Suprapubic skin (tissue), 4 donors: Measurements from ENCODE around the gene CENPS. TPM values are rescaled to one million over a fixed set of nuclear protein-coding genes. Genes with fewer than 3 reads are reported as not detected.
A peak's percentile ranks its signal among the peaks of the same experiment; 100 is the strongest.

Experiments used
- DNase-seq, 2 donors: peaks; one replicate each; pipeline ENCODE4 v3.0.0-alpha.2; 2019; ENCODE audit warnings: low spot score in 2 of 2
- H3K27ac ChIP-seq: fragments of 200-600 bp; sonication (generic); one replicate; pipeline ENCODE4 v1.5.1; 2019
- H3K27me3 ChIP-seq: fragments of 200-600 bp; sonication (generic); one replicate; pipeline ENCODE4 v1.5.1; 2019
- H3K36me3 ChIP-seq: fragments of 200-600 bp; sonication (generic); one replicate; pipeline ENCODE4 v1.5.1; 2019
- H3K4me1 ChIP-seq: fragments of 200-600 bp; sonication (generic); one replicate; pipeline ENCODE4 v1.5.1; 2019
- H3K4me3 ChIP-seq: fragments of 200-600 bp; sonication (generic); one replicate; pipeline ENCODE4 v1.5.1; 2019; ENCODE audit warnings: mild to moderate bottlenecking
- H3K9me3 ChIP-seq: fragments of 200-600 bp; sonication (generic); one replicate; pipeline ENCODE4 v1.5.1; 2019
- EP300 ChIP-seq: sonication (generic); formaldehyde crosslinking; IDR thresholded peaks from one replicate; pipeline ENCODE4 v1.6.1; 2017; ENCODE audit warnings: antibody characterized with exemption
- POLR2A ChIP-seq, 2 donors: fragments of 450-650 bp; IDR thresholded peaks; one replicate each; pipeline ENCODE4 v1.6.1; 2017; ENCODE audit warnings: antibody characterized with exemption in 2 of 2, mild to moderate bottlenecking in 2 of 2, moderate library complexity in 2 of 2
- POLR2AphosphoS5 ChIP-seq, 3 donors: sonication (generic); formaldehyde crosslinking; IDR thresholded peaks; one replicate each; pipeline ENCODE4 v1.6.1; 2017; ENCODE audit warnings: antibody characterized with exemption in 3 of 3
- WGBS: methylation state at CpG from one replicate; pipeline ENCODE4 v1.1.5; 2018; 5-methylcytosine and 5-hydroxymethylcytosine counted together
- total RNA-seq, 4 donors: library from RNA; depleted of rRNA; stranded (reverse); fragments of >200 nt; gene quantifications; one replicate each; pipeline ENCODE4 v1.1.0, GENCODE V29; 2016
- TF ChIP-seq, protein P1 (sequence below), 2 donors: fragments of 200-600 bp in 1 of 2; fragments of 450-650 bp in 1 of 2; sonication (generic) in 1 of 2; IDR thresholded peaks; one replicate each; pipeline ENCODE4 v1.5.1; 2016 to 2019; ENCODE audit warnings: antibody characterized with exemption in 2 of 2, mild to moderate bottlenecking in 1 of 2, moderate library complexity in 1 of 2

CENPS gene
- total RNA-seq, 4 donors from 2014 or later, result 0.62 to 3.6 (median 2.5) TPM; not detected in 1

DNA sequence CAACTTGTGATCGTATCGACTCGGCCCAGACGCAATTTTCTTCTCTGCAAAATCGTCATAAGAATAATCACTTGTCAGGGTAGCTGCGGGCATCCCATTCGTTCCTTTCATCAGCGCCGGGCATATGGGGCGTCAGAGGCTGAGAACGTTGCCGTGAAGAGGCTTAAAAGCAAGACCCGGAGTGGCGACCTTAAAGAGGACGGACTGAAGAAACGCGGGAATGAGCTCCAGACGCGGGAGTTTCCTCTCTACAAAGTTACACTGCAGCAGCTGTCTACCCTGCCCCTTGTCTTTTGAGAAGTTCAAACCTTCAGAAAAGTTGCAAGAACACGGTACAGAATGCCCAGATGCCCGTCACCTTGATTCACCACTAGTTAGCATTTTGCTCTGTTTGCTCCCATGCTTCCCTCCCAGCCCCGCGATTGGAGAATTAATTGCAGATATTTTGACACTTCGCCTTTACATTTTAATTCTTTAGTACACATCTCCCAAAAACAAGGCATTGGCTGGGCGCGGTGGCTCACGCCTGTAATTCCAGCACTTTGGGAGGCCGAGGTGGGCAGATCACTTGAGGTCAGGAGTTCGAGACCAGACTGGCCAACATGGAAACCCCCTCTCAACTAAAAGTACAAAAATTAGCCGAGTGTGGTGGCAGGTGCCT, 967 bp downstream of the CENPS start:
- no peak for DNase-seq
- Histone ChIP-seq H3K9me3 (no peaks in the 10 kb centered on the region), H3K36me3 (no peaks in the 10 kb centered on the region), H3K27me3 (no peaks in the 10 kb centered on the region), H3K4me1 (peaks cover 23% of the 10 kb centered on the region), H3K27ac (no peak overlapping the region), H3K4me3 (peak overlapping the region; percentile 64)
- TF ChIP-seq EP300 (no peak), POLR2A (IDR thresholded peaks at IDR 0.05) (no peak), POLR2AphosphoS5 (IDR thresholded peaks at IDR 0.05) (no peak)
- TF ChIP-seq, protein P1, sequence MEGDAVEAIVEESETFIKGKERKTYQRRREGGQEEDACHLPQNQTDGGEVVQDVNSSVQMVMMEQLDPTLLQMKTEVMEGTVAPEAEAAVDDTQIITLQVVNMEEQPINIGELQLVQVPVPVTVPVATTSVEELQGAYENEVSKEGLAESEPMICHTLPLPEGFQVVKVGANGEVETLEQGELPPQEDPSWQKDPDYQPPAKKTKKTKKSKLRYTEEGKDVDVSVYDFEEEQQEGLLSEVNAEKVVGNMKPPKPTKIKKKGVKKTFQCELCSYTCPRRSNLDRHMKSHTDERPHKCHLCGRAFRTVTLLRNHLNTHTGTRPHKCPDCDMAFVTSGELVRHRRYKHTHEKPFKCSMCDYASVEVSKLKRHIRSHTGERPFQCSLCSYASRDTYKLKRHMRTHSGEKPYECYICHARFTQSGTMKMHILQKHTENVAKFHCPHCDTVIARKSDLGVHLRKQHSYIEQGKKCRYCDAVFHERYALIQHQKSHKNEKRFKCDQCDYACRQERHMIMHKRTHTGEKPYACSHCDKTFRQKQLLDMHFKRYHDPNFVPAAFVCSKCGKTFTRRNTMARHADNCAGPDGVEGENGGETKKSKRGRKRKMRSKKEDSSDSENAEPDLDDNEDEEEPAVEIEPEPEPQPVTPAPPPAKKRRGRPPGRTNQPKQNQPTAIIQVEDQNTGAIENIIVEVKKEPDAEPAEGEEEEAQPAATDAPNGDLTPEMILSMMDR (IDR thresholded peaks at IDR 0.05), result no peak
- 26% methylated on average over 25 of the region's 30 CpGs for WGBS

DNA sequence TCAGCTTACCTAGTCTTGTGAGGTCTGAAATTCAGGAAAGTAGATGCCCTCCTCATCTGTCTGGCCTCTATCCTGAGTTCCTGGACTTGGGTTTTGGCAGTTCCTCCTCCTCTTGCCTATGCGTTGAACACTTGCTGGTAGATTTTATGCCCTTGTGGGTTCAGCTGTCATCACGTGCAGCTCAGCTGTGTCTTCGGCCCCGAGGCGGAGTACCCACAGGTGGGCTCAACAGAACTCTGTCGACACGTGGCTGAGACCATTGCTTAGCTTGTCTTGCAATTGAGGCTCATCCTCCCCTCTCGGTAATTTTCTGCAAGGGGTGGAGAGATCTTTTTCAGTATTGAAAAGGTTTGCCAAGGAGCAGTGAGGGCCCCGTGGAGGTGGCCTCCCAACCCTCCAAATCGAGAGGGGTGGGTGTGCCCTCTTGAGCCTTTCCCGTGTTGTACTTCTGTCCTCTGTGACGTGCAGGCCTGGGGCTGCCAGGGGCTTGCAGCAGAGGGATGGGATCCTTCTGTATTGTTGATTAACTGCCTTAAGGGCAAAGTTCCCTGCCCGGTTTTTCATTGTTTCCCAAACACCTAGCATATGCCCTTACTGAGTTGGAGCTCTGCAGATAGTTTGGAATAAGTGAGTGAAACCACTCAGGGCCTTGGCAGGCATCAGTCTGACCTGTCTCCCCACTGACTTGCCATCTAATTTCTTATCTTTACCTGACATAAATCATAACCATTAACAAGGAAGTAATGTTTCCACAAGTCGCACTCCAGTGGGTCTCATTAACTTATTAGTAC, 2.9 kb downstream of the CENPS start:
- no peaks in the 10 kb centered on the region for H3K9me3 ChIP-seq
- no peak for DNase-seq
- H3K27ac ChIP-seq, result no peak overlapping the region
- TF ChIP-seq, protein P1 (IDR thresholded peaks at IDR 0.05), result no peak
- TF ChIP-seq POLR2AphosphoS5 (IDR thresholded peaks at IDR 0.05) (no peak), POLR2A (IDR thresholded peaks at IDR 0.05) (no peak), EP300 (no peak)
- peaks cover 23% of the 10 kb centered on the region for H3K4me1 ChIP-seq
- H3K36me3 ChIP-seq, result no peaks in the 10 kb centered on the region
- WGBS, result 73% methylated on average over 14 of the region's 14 CpGs
- no peak overlapping the region for H3K4me3 ChIP-seq
- H3K27me3 ChIP-seq, result no peaks in the 10 kb centered on the region

- no peak for DNase-seq
- H3K9me3 ChIP-seq, result no peaks in the 10 kb centered on the region
- TF ChIP-seq EP300 (no peak), POLR2AphosphoS5 (IDR thresholded peaks at IDR 0.05) (no peak), POLR2A (IDR thresholded peaks at IDR 0.05) (no peak)
- TF ChIP-seq, protein P1 (IDR thresholded peaks at IDR 0.05), result no peak
- no peak overlapping the region for H3K27ac ChIP-seq
- H3K27me3 ChIP-seq, result no peaks in the 10 kb centered on the region
- peaks cover 23% of the 10 kb centered on the region for H3K4me1 ChIP-seq
- H3K36me3 ChIP-seq, result no peaks in the 10 kb centered on the region
- 87% methylated on average over 11 of the region's 11 CpGs for WGBS
- H3K4me3 ChIP-seq, result no peak overlapping the region
Observed at GRCh38 chr1:10433790-10434189, 3.6 kb downstream of the CENPS start.

GRCh38 chr1:10434590-10434989, 4.4 kb downstream of the CENPS start:
- 89% methylated on average over 5 of the region's 5 CpGs for WGBS
- no peak for DNase-seq
- TF ChIP-seq EP300 (no peak), POLR2AphosphoS5 (IDR thresholded peaks at IDR 0.05) (no peak), POLR2A (IDR thresholded peaks at IDR 0.05) (no peak)
- TF ChIP-seq, protein P1 (IDR thresholded peaks at IDR 0.05), result no peak
- H3K4me1 ChIP-seq, result peaks cover 21% of the 10 kb centered on the region
- H3K27me3 ChIP-seq, result no peaks in the 10 kb centered on the region
- no peaks in the 10 kb centered on the region for H3K9me3 ChIP-seq
- H3K4me3 ChIP-seq, result no peak overlapping the region
- no peaks in the 10 kb centered on the region for H3K36me3 ChIP-seq
- H3K27ac ChIP-seq, result no peak overlapping the region

GRCh38 chr1:10437052-10437451, 6.8 kb downstream of the CENPS start:
- no peak for TF ChIP-seq POLR2A (IDR thresholded peaks at IDR 0.05)
- TF ChIP-seq POLR2AphosphoS5 (IDR thresholded peaks at IDR 0.05), result no peak
- TF ChIP-seq EP300, result no peak
- TF ChIP-seq, protein P1 (IDR thresholded peaks at IDR 0.05), result no peak
- no peaks in the 10 kb centered on the region for H3K9me3 ChIP-seq
- H3K27me3 ChIP-seq, result no peaks in the 10 kb centered on the region
- H3K4me3 ChIP-seq, result no peak overlapping the region
- no peak overlapping the region for H3K27ac ChIP-seq
- H3K4me1 ChIP-seq, result no peaks in the 10 kb centered on the region
- WGBS, result 97% methylated on average over 1 of the region's 1 CpG
- H3K36me3 ChIP-seq, result peaks cover 4% of the 10 kb centered on the region
- no peak for DNase-seq
